ENCODE measurements around the gene DYRK1A. TPM values are rescaled to one million over a fixed set of nuclear protein-coding genes. Genes with fewer than 3 reads are reported as not detected.

The DYRK1A gene
- total RNA-seq, 4 donors from 2014 or later: 42.0 to 137 (median 119) TPM

GRCh38 chr21:37475186-37475868, 108.8 kb downstream of the DYRK1A start:
- Histone ChIP-seq H3K9me3 (no peaks in the 10 kb centered on the region), H3K27me3 (no peaks in the 10 kb centered on the region), H3K4me3 (no peak overlapping the region), H3K36me3 (no peaks in the 10 kb centered on the region), H3K27ac (no peak overlapping the region), H3K4me1 (no peaks in the 10 kb centered on the region)
- intact Hi-C loops (cut with DNase I; ENCODE audit: low total_unique reads): no loop called here
- TF ChIP-seq POLR2A (IDR thresholded peaks at IDR 0.05) (no peak), CTCF (IDR thresholded peaks at IDR 0.05) (no peak)
- DNase-seq: no peak

- Histone ChIP-seq H3K4me1 (no peaks in the 10 kb centered on the region), H3K27ac (no peak overlapping the region), H3K27me3 (no peaks in the 10 kb centered on the region), H3K4me3 (no peak overlapping the region), H3K36me3 (no peaks in the 10 kb centered on the region), H3K9me3 (no peaks in the 10 kb centered on the region)
- TF ChIP-seq POLR2A (IDR thresholded peaks at IDR 0.05) (no peak), CTCF (IDR thresholded peaks at IDR 0.05) (no peak)
- intact Hi-C loops (cut with DNase I; ENCODE audit: low total_unique reads): no loop called here
- DNase-seq: no peak
Measured at GRCh38 chr21:37478794-37479193, 112.2 kb downstream of the DYRK1A start.

DNA sequence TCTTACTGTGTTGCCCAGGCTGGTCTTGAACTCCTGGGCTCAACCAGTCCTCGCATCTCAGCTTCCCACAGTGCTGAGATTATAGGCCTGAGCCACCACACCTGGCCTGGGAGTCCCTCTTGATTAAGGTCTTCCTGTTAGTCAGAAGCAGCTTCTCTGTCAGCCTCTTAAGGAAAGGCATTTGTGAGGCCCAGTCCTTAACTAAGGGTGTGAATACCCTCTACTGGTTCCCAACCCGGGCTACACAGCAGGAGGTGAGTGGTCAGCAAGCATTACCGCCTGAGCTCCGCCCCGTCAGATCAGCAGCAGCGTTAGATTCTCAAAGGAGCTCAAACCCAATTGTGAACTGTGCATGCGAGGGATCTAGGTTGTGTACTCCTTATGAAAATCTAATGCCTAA, 117.2 kb downstream of the DYRK1A start:
- Histone ChIP-seq H3K27me3 (no peaks in the 10 kb centered on the region), H3K4me3 (no peak overlapping the region), H3K4me1 (peaks cover 0 to 6% of the 10 kb centered on the region in 2 donors), H3K27ac (no peak overlapping the region), H3K9me3 (no peaks in the 10 kb centered on the region), H3K36me3 (no peaks in the 10 kb centered on the region)
- DNase-seq: no peak
- intact Hi-C loops (cut with DNase I; ENCODE audit: low total_unique reads): no loop called here
- TF ChIP-seq CTCF (IDR thresholded peaks at IDR 0.05) (no peak), POLR2A (IDR thresholded peaks at IDR 0.05) (no peak)

DNA sequence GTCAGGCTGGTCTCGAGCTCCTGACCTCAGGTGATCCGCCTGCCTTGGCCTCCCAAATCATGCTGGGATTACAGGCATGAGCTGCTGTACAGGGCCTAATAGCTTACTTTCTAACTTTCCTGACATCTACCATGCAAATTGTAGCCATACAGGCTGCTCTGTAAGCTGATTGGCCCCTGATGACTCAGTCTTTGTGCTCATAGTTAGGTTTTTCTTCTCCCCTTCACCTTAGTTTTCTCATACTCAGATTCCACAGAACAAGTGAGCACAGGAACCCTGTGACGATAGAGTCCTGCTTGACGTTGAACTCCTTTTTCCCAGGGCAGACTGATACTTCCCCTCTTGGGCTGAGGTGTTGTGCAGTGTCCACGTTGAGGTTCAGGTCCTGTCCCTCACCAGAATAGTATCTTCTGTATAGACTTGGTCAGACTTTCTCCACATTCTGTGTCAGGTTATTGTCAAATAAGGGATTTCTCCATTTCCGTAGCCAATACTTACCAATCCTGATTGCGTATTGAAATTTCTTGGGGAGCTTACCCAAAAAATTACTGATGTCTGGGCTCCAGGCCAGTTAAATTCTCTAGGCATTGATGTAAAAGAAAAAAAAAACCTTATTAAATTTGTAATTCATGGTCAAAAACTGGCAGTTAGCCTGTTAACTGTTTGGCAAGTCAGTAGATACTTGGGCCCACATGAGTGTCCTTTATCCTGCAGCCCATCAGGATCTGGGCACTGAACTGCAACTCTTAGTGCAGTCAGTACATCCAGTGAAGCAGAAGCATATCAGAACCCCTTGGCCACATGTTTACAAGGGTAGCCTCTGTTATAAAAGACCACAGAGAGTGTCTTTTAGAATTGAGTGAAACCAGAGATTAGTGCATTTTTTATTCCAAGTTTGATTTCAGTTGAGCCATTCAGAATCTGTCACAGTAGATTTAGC, 118.2 kb downstream of the DYRK1A start:
- H3K4me3 ChIP-seq: no peak overlapping the region

More for the DNA sequence above, 118.2 kb downstream of the DYRK1A start:
- peaks cover 0 to 6% of the 10 kb centered on the region in 2 donors for H3K4me1 ChIP-seq
- intact Hi-C loops (cut with DNase I; ENCODE audit: low total_unique reads): no loop called here
- H3K27ac ChIP-seq: no peak overlapping the region
- DNase-seq: no peak
- no peaks in the 10 kb centered on the region for H3K36me3 ChIP-seq
- TF ChIP-seq POLR2A (IDR thresholded peaks at IDR 0.05): no peak
- TF ChIP-seq CTCF (IDR thresholded peaks at IDR 0.05): no peak
- no peaks in the 10 kb centered on the region for H3K27me3 ChIP-seq
- no peaks in the 10 kb centered on the region for H3K9me3 ChIP-seq

Measured in uterus (tissue), 4 donors.